IPS-18a (cell line): ENCODE measurements around the gene MIR17HG.

ENCODE experiments used
- H3K27ac ChIP-seq: one replicate; pipeline ENCODE4 v1.5.1; 2013; ENCODE audit warnings: low read length
- H3K27me3 ChIP-seq: one replicate; pipeline ENCODE4 v1.6.1; 2013; ENCODE audit warnings: mild to moderate bottlenecking, low read length; ENCODE audit not compliant: control insufficient read depth, insufficient read depth
- H3K36me3 ChIP-seq: one replicate; pipeline ENCODE4 v1.6.1; 2013; ENCODE audit warnings: low read depth, low read length; ENCODE audit not compliant: control insufficient read depth
- H3K4me1 ChIP-seq: one replicate; pipeline ENCODE4 v1.6.1; 2013; ENCODE audit warnings: low read depth, low read length; ENCODE audit not compliant: control insufficient read depth
- H3K4me3 ChIP-seq: one replicate; pipeline ENCODE4 v1.5.1; 2013; ENCODE audit warnings: low read length
- H3K9ac ChIP-seq: one replicate; pipeline ENCODE4 v1.6.1; 2013; ENCODE audit warnings: mild to moderate bottlenecking, low read length, moderate library complexity
- H3K9me3 ChIP-seq: one replicate; pipeline ENCODE4 v1.6.1; 2013; ENCODE audit warnings: low read depth, low read length; ENCODE audit not compliant: control insufficient read depth

MIR17HG gene

GRCh38 chr13:91357613-91358386, 10.3 kb downstream of the MIR17HG start:
- no peak overlapping the region for H3K27ac ChIP-seq
- no peak overlapping the region for H3K9ac ChIP-seq
- H3K4me1 ChIP-seq, result no peaks in the 10 kb centered on the region
- H3K9me3 ChIP-seq, result no peaks in the 10 kb centered on the region
- H3K4me3 ChIP-seq, result no peak overlapping the region
- peaks cover 46% of the 10 kb centered on the region for H3K36me3 ChIP-seq
- no peaks in the 10 kb centered on the region for H3K27me3 ChIP-seq

- peaks cover 40% of the 10 kb centered on the region for H3K36me3 ChIP-seq
- H3K9me3 ChIP-seq, result no peaks in the 10 kb centered on the region
- no peak overlapping the region for H3K27ac ChIP-seq
These were observed 10.9 kb downstream of the MIR17HG start for GRCh38 chr13:91358387-91358782.

GRCh38 chr13:91359111-91359510, 11.6 kb downstream of the MIR17HG start:
- Histone ChIP-seq H3K36me3 (peaks cover 32% of the 10 kb centered on the region), H3K27me3 (no peaks in the 10 kb centered on the region), H3K27ac (no peak overlapping the region)

More at GRCh38 chr13:91358387-91358782, 10.9 kb downstream of the MIR17HG start:
- H3K27me3 ChIP-seq, result no peaks in the 10 kb centered on the region
- no peak overlapping the region for H3K4me3 ChIP-seq
- H3K9ac ChIP-seq, result no peak overlapping the region
- no peaks in the 10 kb centered on the region for H3K4me1 ChIP-seq

GRCh38 chr13:91359631-91360030, 12.1 kb downstream of the MIR17HG start:
- no peaks in the 10 kb centered on the region for H3K4me1 ChIP-seq
- H3K36me3 ChIP-seq, result peaks cover 27% of the 10 kb centered on the region
- H3K9ac ChIP-seq, result no peak overlapping the region
- H3K27ac ChIP-seq, result no peak overlapping the region
- no peaks in the 10 kb centered on the region for H3K27me3 ChIP-seq
- H3K4me3 ChIP-seq, result no peak overlapping the region
- H3K9me3 ChIP-seq, result no peaks in the 10 kb centered on the region

More at GRCh38 chr13:91359111-91359510, 11.6 kb downstream of the MIR17HG start:
- Histone ChIP-seq H3K4me3 (no peak overlapping the region), H3K4me1 (no peaks in the 10 kb centered on the region), H3K9me3 (no peaks in the 10 kb centered on the region), H3K9ac (no peak overlapping the region)

- H3K27ac ChIP-seq, result no peak overlapping the region
These were observed 12.8 kb downstream of the MIR17HG start for GRCh38 chr13:91360246-91360751.

GRCh38 chr13:91361755-91362271, 14.3 kb downstream of the MIR17HG start:
- Histone ChIP-seq H3K27me3 (no peaks in the 10 kb centered on the region), H3K4me3 (no peak overlapping the region), H3K9me3 (no peaks in the 10 kb centered on the region), H3K36me3 (peaks cover 5% of the 10 kb centered on the region), H3K4me1 (no peaks in the 10 kb centered on the region), H3K27ac (no peak overlapping the region), H3K9ac (no peak overlapping the region)

More at GRCh38 chr13:91360246-91360751, 12.8 kb downstream of the MIR17HG start:
- Histone ChIP-seq H3K9me3 (no peaks in the 10 kb centered on the region), H3K9ac (no peak overlapping the region), H3K4me3 (no peak overlapping the region), H3K4me1 (no peaks in the 10 kb centered on the region), H3K27me3 (no peaks in the 10 kb centered on the region), H3K36me3 (peaks cover 21% of the 10 kb centered on the region)

GRCh38 chr13:91362908-91363307, 15.4 kb downstream of the MIR17HG start:
- Histone ChIP-seq H3K9ac (no peak overlapping the region), H3K27me3 (no peaks in the 10 kb centered on the region), H3K4me3 (no peak overlapping the region), H3K36me3 (no peaks in the 10 kb centered on the region), H3K27ac (no peak overlapping the region), H3K4me1 (no peaks in the 10 kb centered on the region), H3K9me3 (no peaks in the 10 kb centered on the region)

GRCh38 chr13:91368101-91368500, 20.6 kb downstream of the MIR17HG start:
- Histone ChIP-seq H3K4me3 (no peak overlapping the region), H3K4me1 (no peaks in the 10 kb centered on the region), H3K36me3 (no peaks in the 10 kb centered on the region), H3K27me3 (no peaks in the 10 kb centered on the region), H3K9me3 (no peaks in the 10 kb centered on the region), H3K27ac (no peak overlapping the region), H3K9ac (no peak overlapping the region)

- H3K9ac ChIP-seq, result no peak overlapping the region
- no peak overlapping the region for H3K4me3 ChIP-seq
- no peaks in the 10 kb centered on the region for H3K36me3 ChIP-seq
- no peak overlapping the region for H3K27ac ChIP-seq
- no peaks in the 10 kb centered on the region for H3K4me1 ChIP-seq
- H3K9me3 ChIP-seq, result no peaks in the 10 kb centered on the region
- H3K27me3 ChIP-seq, result no peaks in the 10 kb centered on the region
These were observed 21.4 kb downstream of the MIR17HG start for GRCh38 chr13:91368676-91369440.

- Histone ChIP-seq H3K4me3 (no peak overlapping the region), H3K27me3 (no peaks in the 10 kb centered on the region), H3K27ac (no peak overlapping the region), H3K9me3 (no peaks in the 10 kb centered on the region), H3K9ac (no peak overlapping the region), H3K4me1 (no peaks in the 10 kb centered on the region), H3K36me3 (no peaks in the 10 kb centered on the region)
These were observed 21.9 kb downstream of the MIR17HG start for GRCh38 chr13:91369441-91369831.

GRCh38 chr13:91370501-91370900, 23.0 kb downstream of the MIR17HG start:
- H3K4me1 ChIP-seq, result no peaks in the 10 kb centered on the region

More at GRCh38 chr13:91370501-91370900, 23.0 kb downstream of the MIR17HG start:
- H3K36me3 ChIP-seq, result no peaks in the 10 kb centered on the region
- no peaks in the 10 kb centered on the region for H3K9me3 ChIP-seq
- no peak overlapping the region for H3K27ac ChIP-seq
- H3K9ac ChIP-seq, result no peak overlapping the region
- H3K4me3 ChIP-seq, result no peak overlapping the region
- H3K27me3 ChIP-seq, result no peaks in the 10 kb centered on the region
